Uterus (tissue), 4 donors: ENCODE data around the gene SRRM3. TPM values are rescaled to one million over a fixed set of nuclear protein-coding genes. Genes with fewer than 3 reads are reported as not detected.

Experiments
- DNase-seq, 2 donors: peaks; one replicate each; pipeline ENCODE4 v3.0.0-alpha.2; 2019 to 2020
- H3K27ac ChIP-seq, 2 donors: fragments of 200-600 bp; sonication (generic); 1 replicate in 1 of 2; 2 replicates in 1 of 2; pipeline ENCODE4 v1.5.1; 2016 to 2018
- H3K27me3 ChIP-seq, 2 donors: fragments of 200-600 bp; sonication (generic); one replicate each; pipeline ENCODE4 v1.5.1; 2018 to 2019; ENCODE audit warnings: control low read depth in 1 of 2
- H3K36me3 ChIP-seq, 2 donors: fragments of 200-600 bp; sonication (generic); one replicate each; pipeline ENCODE4 v1.5.1; 2019; ENCODE audit warnings: control low read depth in 1 of 2
- H3K4me1 ChIP-seq, 2 donors: fragments of 200-600 bp; sonication (generic); one replicate each; pipeline ENCODE4 v1.5.1; 2018 to 2019; ENCODE audit warnings: control low read depth in 1 of 2
- H3K4me3 ChIP-seq, 2 donors: fragments of 200-600 bp; sonication (generic); 1 replicate in 1 of 2; 2 replicates in 1 of 2; pipeline ENCODE4 v1.5.1; 2018 to 2019; ENCODE audit warnings: mild to moderate bottlenecking in 1 of 2
- H3K9me3 ChIP-seq, 2 donors: fragments of 200-600 bp; sonication (generic); one replicate each; pipeline ENCODE4 v1.5.1; 2019; ENCODE audit warnings: control low read depth in 1 of 2
- CTCF ChIP-seq, 4 experiments: fragments of 200-600 bp in 2 of 4; fragments of 450-650 bp in 2 of 4; sonication (generic) in 2 of 4; IDR thresholded peaks; one replicate each; pipeline ENCODE4 v1.5.1; 2016 to 2019; ENCODE audit warnings: antibody characterized with exemption in 4 of 4, mild to moderate bottlenecking in 2 of 4, moderate library complexity in 1 of 4
- POLR2A ChIP-seq, 2 donors: fragments of 450-650 bp; IDR thresholded peaks; one replicate each; pipeline ENCODE4 v1.6.1; 2016; ENCODE audit warnings: antibody characterized with exemption in 2 of 2, mild to moderate bottlenecking in 1 of 2, moderate library complexity in 1 of 2
- intact Hi-C: fragments of 100-400 bp; cut with DNase I; formaldehyde crosslinking; loops from one replicate; pipeline ENCODE4 v1.15.1; 2023; ENCODE audit warnings: low total_unique reads
- total RNA-seq, 4 donors: library from RNA; depleted of rRNA in 3 of 4; stranded (reverse); fragments of >200 nt in 3 of 4; gene quantifications; one replicate each; pipeline versions ENCODE4 v1.1.0 to v1.2.4, GENCODE V29; 2014 to 2023
- donor health status: DM: yes; HTN: yes; CAD: no.

SRRM3 gene
- total RNA-seq, 4 donors from 2014 or later: 1.3 to 15.9 (median 6.0) TPM

GRCh38 chr7:76280408-76280807, 78.7 kb downstream of the SRRM3 start:
- TF ChIP-seq CTCF (IDR thresholded peaks at IDR 0.05) (no peak), POLR2A (IDR thresholded peaks at IDR 0.05) (no peak)
- H3K27ac ChIP-seq: peak overlapping the region; percentile 57 to 78
- no peak for DNase-seq
- no peaks in the 10 kb centered on the region for H3K27me3 ChIP-seq
- no peaks in the 10 kb centered on the region for H3K9me3 ChIP-seq
- no peak overlapping the region for H3K4me3 ChIP-seq
- intact Hi-C loops: loop anchor here (10.0 kb wide), 1 partner anchor 96 kb away; no protein-coding TSS in a partner anchor
- no peaks in the 10 kb centered on the region for H3K4me1 ChIP-seq
- no peaks in the 10 kb centered on the region for H3K36me3 ChIP-seq

GRCh38 chr7:76281006-76281705, 79.5 kb downstream of the SRRM3 start:
- TF ChIP-seq CTCF (IDR thresholded peaks at IDR 0.05): no peak
- TF ChIP-seq POLR2A (IDR thresholded peaks at IDR 0.05): no peak
- no peaks in the 10 kb centered on the region for H3K4me1 ChIP-seq
- H3K27me3 ChIP-seq: no peaks in the 10 kb centered on the region
- DNase-seq: no peak
- H3K4me3 ChIP-seq: peak overlapping the region in 1 of 2 donors; percentile 70
- peak overlapping the region; percentile 57 to 78 for H3K27ac ChIP-seq
- intact Hi-C loops: loop anchor here (10.0 kb wide), 1 partner anchor 96 kb away; no protein-coding TSS in a partner anchor
- no peaks in the 10 kb centered on the region for H3K36me3 ChIP-seq
- H3K9me3 ChIP-seq: no peaks in the 10 kb centered on the region

GRCh38 chr7:76281706-76282343, 80.1 kb downstream of the SRRM3 start:
- H3K27me3 ChIP-seq: no peaks in the 10 kb centered on the region
- H3K4me1 ChIP-seq: no peaks in the 10 kb centered on the region
- H3K4me3 ChIP-seq: peak overlapping the region; percentile 31 to 70
- intact Hi-C loops: loop anchor here (10.0 kb wide), 1 partner anchor 97 kb away; no protein-coding TSS in a partner anchor
- TF ChIP-seq CTCF (IDR thresholded peaks at IDR 0.05) (no peak), POLR2A (IDR thresholded peaks at IDR 0.05) (no peak)
- no peak for DNase-seq
- H3K9me3 ChIP-seq: no peaks in the 10 kb centered on the region
- H3K27ac ChIP-seq: peak overlapping the region; percentile 57 to 84
- H3K36me3 ChIP-seq: no peaks in the 10 kb centered on the region

GRCh38 chr7:76282344-76283253, 80.9 kb downstream of the SRRM3 start:
- peak; percentile 77 to 79 for DNase-seq
- Histone ChIP-seq H3K4me3 (peak overlapping the region; percentile 31 to 70), H3K4me1 (no peaks in the 10 kb centered on the region), H3K36me3 (no peaks in the 10 kb centered on the region), H3K9me3 (no peaks in the 10 kb centered on the region), H3K27ac (peak overlapping the region; percentile 67 to 84), H3K27me3 (no peaks in the 10 kb centered on the region)
- intact Hi-C loops: loop anchor here (10.0 kb wide), 1 partner anchor 98 kb away; no protein-coding TSS in a partner anchor
- TF ChIP-seq POLR2A (IDR thresholded peaks at IDR 0.05): peak; percentile 5 to 70
- no peak for TF ChIP-seq CTCF (IDR thresholded peaks at IDR 0.05)
